H54 (cell line): ENCODE data around the gene BTNL3.

ENCODE experiments used
- DNase-seq: peaks from one replicate; pipeline ENCODE4 v3.0.0; 2011; ENCODE audit warnings: low spot score, mixed read lengths; ENCODE audit not compliant: insufficient read length
- FAIRE-seq: peaks from 3 replicates; lab custom pipeline; 2011; peaks lifted over from hg19 to GRCh38; lab: Jason Lieb, UNC
- POLR2A ChIP-seq: IDR thresholded peaks from 2 replicates; pipeline ENCODE4 v1.6.1; 2011; ENCODE audit warnings: low read depth, mild to moderate bottlenecking, low read length

Gene BTNL3

GRCh38 chr5:181035991-181036815 lies 47.6 kb downstream of the BTNL3 start:
- no peak for FAIRE-seq
- no peak for TF ChIP-seq POLR2A
- DNase-seq, result no peak

GRCh38 chr5:181036816-181037364 lies 48.2 kb downstream of the BTNL3 start:
- FAIRE-seq (no peak), DNase-seq (no peak)
- no peak for TF ChIP-seq POLR2A

GRCh38 chr5:181037365-181037861 lies 48.8 kb downstream of the BTNL3 start:
- no peak for TF ChIP-seq POLR2A
- DNase-seq, result no peak
- FAIRE-seq, result no peak

GRCh38 chr5:181039471-181039870 lies 50.8 kb downstream of the BTNL3 start:
- DNase-seq (no peak), FAIRE-seq (no peak)
- TF ChIP-seq POLR2A, result no peak

- DNase-seq (no peak), FAIRE-seq (no peak)
- no peak for TF ChIP-seq POLR2A
These were observed 51.4 kb downstream of the BTNL3 start, which contains the start of gene BTNL9 for GRCh38 chr5:181039931-181040630. TSS of gene BTNL9 (plus strand) at chr5:181040266. CDS start at chr5:181045490, 5,224 bp downstream.

- DNase-seq (no peak), FAIRE-seq (no peak)
- TF ChIP-seq POLR2A, result no peak
These were observed 51.9 kb downstream of the BTNL3 start for GRCh38 chr5:181040631-181040945.

GRCh38 chr5:181041043-181041442 lies 52.4 kb downstream of the BTNL3 start:
- DNase-seq (no peak), FAIRE-seq (no peak)
- TF ChIP-seq POLR2A, result no peak

- no peak for DNase-seq
- FAIRE-seq, result no peak
These were observed 53.5 kb downstream of the BTNL3 start for GRCh38 chr5:181042036-181042713.

GRCh38 chr5:181042722-181043121 lies 54.1 kb downstream of the BTNL3 start:
- no peak for FAIRE-seq
- DNase-seq, result no peak
- no peak for TF ChIP-seq POLR2A

More at GRCh38 chr5:181042036-181042713, 53.5 kb downstream of the BTNL3 start:
- no peak for TF ChIP-seq POLR2A

- TF ChIP-seq POLR2A, result no peak
- no peak for DNase-seq
- FAIRE-seq, result no peak
These were observed 54.8 kb downstream of the BTNL3 start for GRCh38 chr5:181043285-181044092.

- FAIRE-seq (no peak), DNase-seq (no peak)
- no peak for TF ChIP-seq POLR2A
These were observed 55.5 kb downstream of the BTNL3 start for GRCh38 chr5:181044093-181044599.

- no peak for FAIRE-seq
- DNase-seq, result no peak
- TF ChIP-seq POLR2A, result no peak
These were observed 56.1 kb downstream of the BTNL3 start for GRCh38 chr5:181044662-181045305.
